NOMO-1 treated with DMSO at 0.1 percent for 48 hours (cell line): ENCODE results near the gene AFDN.

Experiments used
- DNase-seq: peaks from one replicate; lab custom pipeline; 2025; ENCODE audit not compliant: unreplicated experiment; lab: John Stamatoyannopoulos, UW

The AFDN gene

DNA sequence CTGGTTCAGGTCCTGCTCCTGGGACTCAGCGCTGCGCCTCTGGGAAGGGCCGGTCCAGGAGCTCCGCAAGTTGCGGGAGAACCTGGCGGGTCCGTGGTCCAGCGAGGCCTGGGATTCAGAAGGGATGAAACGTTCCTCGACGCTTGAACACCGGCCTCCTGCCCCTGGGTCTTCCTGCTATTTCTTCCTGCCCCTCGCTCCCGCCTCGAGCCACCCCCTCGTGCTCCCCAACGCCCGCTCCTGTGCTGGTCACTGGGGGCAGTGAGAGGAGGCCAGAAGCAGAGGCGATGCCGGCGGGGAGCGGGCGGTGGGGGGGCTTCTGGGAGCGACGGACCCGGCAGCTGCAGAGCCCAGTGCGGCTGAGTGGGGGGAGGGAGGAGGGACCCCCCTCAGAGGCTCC lies 150.0 kb downstream of the AFDN start:
- DNase-seq = no peak

DNA sequence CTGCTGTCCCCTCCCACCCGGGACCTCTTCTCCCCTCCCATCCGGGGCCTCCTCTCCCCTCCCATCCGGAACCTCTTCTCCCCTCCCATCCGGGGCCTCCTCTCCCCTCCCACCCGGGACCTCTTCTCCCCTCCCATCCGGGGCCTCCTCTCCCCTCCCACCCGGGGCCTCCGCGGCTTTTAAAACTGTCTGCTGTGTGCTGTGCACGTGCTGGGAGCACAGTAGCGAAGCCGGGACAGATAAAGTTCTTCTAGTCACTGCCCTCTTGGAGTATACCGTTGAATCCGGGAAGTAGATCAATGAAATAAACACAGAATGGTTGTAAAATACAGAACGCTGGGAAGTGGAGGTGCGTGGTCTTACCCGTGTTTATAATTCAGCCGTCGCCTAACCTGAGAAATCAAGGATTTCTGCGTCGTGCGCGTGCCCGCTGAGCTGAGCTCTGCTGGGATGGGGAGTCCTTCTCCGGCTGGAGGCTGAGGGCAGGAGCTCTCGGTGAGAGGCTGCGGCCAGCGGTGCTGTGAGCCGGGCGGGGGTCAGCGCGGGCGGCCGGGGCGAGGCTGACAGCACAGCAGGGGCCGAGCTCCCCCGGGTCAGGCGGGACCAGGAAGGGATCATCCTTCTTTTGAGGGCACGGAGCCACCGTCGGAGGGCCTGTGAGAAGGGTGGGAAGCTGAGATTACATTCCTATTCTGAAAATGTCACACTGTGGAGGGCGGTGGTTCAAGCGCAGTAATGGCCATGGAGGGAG lies 151.2 kb downstream of the AFDN start:
- no peak for DNase-seq

DNA sequence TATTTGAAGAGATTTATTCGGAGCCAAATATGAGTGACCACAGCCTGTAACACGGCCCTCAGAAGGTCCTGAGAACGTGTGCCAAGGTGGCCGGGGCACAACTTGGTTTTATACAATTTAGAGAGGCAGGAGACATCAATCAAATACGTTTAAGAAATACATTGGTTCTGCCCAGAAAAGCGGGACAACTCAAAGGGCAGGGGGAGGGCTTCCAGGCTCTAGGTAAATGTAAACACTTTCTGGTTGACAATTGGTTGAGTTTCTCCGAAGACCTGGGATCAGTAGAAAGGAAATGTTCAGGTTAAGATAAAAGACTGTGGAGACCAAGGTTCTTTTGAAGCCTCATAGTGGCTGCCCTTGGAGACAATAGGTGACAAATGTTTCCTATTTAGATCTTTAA lies 151.9 kb downstream of the AFDN start:
- no peak for DNase-seq

DNA sequence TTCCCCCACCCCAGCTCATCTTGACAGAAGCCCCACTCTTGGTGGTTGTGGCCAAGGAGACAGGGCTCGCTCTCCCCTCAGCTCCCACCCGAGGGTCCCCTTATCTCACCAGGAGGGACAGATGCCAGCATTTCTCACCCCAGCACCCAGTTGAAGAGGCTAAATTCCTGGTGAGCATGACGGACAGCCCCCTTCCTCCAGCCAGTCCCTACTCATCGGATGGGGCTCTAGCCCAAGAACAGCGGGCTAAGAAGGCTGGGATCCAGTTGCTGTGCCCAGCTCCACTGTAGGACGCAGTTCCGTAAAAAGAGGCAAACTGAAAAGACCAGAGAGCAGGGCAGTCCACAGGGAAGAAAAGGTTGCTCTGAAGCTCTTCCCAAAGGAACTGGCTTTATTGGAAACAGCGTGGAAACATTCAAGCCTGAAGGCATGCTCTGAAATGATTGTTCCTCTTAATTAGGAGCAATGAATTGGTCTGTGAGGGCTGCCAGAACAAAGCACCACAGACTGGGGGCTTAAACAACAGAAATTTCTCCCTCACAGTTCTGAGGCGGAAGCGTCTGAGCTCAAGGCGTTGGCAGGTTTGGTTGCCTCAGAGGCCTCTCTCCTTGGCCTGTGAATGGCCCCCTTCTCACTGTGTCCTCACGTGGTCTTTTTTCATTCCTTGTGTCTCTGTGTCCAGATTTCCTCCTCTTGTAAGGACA lies 152.9 kb downstream of the AFDN start:
- no peak for DNase-seq

- DNase-seq = no peak
Measured at GRCh38 chr6:167980911-167981580, 154.3 kb downstream of the AFDN start.

DNA sequence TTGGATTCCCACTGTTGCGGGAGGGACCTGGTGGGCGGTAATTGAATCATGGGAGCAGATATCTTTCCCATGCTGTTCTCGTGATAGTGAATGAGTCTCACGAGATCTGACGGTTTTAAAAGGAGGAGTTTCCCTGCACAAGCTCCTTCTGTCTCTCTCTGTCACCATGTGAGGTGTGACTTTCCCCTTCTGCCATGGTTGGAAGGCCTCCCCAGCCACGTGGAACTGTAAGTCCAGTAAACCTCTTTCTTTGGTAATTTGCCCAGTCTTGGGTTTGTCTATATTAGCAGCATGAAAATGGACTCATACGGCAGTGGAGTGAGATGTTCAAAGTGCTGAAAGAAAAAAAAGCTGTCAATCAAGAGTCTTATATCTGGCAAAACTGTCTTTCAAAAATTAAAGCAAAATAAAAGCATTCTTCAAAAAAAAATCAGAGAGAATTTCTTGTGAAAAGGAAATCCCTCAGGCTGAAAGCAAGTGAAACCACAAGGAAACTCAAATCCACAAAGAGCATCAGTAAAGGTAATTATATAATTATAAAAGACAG lies 155.3 kb downstream of the AFDN start:
- no peak for DNase-seq

DNA sequence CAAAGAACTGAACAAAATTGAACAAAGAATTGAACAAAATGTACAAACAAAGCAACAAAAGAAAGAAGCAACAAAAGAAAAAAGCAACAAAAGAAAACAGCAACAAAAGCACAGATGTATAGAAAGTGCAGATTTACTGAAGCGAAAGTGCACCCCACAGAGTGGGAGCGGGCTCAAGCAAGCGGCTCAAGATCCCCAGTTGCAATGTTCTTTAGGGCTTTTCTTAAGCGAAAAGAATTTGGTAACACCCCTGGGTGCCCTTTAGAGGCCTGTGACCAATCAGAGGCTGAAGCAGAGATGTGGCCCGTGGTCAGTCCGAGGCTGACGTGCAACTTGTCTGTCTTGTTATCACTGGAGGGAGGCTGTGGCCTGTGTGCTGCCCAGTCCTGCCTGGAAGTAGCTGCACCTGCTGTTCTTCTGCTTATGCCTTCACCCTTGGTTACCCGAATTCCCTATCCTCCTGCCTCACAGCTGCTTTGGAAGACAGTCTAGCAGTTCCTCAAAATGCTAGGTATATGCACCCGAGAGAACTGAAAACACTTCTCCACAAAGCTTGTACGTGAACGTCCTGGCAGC lies 157.5 kb downstream of the AFDN start:
- DNase-seq = no peak

DNA sequence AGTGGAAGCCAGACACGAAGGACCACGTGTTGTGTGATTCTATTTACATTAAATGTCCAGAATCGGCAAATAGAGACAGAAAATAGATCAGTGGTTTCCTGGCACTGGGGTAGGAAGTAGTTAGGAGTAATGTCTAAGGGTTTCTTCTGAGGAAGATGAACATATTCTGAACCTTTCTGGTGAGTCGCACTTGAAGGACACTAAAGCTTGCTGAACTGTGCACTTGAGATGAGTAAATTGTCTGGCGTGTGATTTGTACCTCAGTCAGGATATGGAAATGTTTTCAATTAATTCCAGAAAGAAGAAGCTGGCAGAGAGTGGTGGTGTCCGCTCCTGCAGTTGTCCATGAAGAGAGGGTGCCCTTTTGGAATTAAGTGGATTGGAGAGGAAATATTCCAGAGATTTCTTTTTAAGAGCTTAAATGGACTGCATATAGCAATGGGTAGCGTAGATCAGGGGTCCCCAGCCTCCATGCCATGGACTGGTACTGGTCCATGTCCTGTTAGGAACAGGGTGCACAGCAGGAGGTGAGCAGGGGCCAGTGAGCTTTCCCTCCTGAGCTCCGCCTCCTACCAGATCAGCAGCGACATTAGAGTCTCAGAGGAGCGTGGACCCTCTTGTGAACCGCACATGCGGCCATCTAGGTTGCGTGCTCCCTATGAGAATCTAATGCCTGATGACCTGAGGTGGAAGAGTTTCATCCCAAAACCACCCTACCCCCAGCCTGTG lies 158.3 kb downstream of the AFDN start:
- DNase-seq = no peak

DNA sequence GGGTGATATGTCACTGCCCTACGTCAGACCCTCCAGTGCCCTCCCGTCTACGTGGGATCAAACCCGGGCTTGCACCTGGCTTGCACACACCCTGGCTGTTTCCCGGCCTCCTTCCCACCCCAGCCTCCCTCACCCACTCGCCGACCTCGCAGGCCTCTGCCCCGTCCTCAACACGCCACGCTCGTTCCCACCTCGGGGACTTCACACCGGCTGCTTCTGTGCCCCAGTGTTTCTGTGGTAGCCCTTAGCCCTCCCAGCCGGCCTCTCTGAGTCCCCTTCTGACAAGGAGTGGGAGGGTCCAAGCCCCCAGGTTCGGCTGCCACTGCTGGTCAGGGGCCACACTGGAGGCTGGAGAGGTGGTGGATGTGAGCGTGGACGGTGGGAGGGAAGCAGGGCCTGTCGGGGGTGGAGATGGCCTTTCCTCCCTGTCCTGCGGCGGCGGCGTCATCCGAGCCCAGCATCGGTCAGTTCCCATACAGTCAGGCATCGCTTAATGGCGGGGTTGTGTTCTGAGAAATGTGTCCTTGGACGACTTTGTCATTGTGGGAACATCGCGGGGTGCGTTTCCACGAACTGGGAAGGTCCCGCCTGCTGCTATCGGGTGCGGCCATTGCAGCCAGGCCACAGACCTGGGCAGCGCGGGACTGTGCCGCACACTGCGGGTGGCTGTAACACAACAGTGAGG lies 159.3 kb downstream of the AFDN start:
- no peak for DNase-seq

DNA sequence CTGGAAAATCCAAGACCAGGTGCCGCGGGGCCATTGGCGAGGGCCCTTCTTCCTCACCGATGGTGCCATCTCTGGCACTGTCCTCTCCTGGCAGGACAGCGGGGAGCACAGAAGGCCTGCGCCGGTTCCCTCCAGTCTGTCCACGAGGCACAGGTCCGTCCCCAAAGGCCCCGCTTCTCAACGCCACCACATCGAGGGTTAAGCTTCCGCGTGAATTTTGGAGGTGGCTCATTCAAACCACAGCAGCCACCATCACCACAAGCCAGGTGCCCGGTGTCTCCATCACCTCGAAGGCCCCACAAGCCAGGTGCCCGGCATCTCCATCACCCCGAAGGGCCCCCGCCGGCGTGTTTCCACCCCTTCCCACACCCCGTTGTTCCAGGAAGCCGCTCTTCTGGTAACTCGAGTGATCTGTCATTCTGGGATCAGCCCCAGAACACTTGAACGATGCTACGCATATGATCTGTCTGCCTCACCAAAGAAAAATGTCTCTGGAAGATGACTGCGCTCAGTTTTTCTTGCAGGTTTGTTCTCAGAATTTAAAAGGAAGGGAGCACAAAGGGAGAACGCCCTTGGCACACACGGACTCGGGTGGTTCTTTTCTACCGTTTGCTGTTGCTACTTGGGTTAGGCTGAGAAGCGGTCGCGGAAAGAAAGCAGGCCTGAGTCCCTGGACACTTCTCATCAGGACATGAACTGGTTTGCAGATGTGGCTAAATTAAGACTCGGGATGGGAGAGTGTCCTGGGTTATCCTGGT lies 160.9 kb downstream of the AFDN start:
- no peak for DNase-seq

- no peak for DNase-seq
Measured at GRCh38 chr6:167988154-167988495, 161.4 kb downstream of the AFDN start.

- DNase-seq = no peak
Measured at GRCh38 chr6:167988945-167989841, 162.5 kb downstream of the AFDN start.

GRCh38 chr6:167990016-167990945 lies 163.6 kb downstream of the AFDN start:
- no peak for DNase-seq

DNA sequence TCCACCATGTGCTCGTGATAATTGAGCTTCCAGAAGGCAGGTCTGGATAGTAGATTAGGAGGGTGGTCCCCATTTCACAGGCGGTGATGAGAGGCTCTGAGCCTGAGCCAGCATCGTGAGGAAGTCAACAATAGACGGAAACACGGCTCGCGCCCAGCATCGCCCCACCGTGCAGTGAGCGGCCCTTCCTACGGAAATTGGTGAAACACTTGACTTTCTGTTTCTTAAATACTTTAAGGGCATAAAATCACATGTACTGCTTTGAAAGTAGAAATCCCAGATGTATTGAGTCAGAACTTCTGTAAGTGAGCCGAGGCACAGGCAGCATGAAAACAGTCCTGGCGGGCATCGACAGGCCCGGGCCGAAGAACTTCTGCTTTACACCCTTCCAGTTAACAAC lies 166.5 kb downstream of the AFDN start:
- DNase-seq = no peak

GRCh38 chr6:167993831-167994230 lies 167.1 kb downstream of the AFDN start:
- DNase-seq = no peak

- no peak for DNase-seq
Measured at GRCh38 chr6:167995302-167995701, 168.6 kb downstream of the AFDN start.

- no peak for DNase-seq
Measured at GRCh38 chr6:167995731-167996151, 169.0 kb downstream of the AFDN start.
